Activated gamma-delta T cell (primary cell): Measurements from ENCODE around the gene UQCRQ.

Source experiments
- DNase-seq: peaks from one replicate; lab custom pipeline; 2025; lab: John Stamatoyannopoulos, UW

Gene UQCRQ

GRCh38 chr5:132915681-132916080, 49.2 kb downstream of the UQCRQ start:
- no peak for DNase-seq

GRCh38 chr5:132916086-132916485, 49.6 kb downstream of the UQCRQ start:
- DNase-seq: no peak
